Measurements from ENCODE around the gene OR2AG2.

The OR2AG2 gene

DNA sequence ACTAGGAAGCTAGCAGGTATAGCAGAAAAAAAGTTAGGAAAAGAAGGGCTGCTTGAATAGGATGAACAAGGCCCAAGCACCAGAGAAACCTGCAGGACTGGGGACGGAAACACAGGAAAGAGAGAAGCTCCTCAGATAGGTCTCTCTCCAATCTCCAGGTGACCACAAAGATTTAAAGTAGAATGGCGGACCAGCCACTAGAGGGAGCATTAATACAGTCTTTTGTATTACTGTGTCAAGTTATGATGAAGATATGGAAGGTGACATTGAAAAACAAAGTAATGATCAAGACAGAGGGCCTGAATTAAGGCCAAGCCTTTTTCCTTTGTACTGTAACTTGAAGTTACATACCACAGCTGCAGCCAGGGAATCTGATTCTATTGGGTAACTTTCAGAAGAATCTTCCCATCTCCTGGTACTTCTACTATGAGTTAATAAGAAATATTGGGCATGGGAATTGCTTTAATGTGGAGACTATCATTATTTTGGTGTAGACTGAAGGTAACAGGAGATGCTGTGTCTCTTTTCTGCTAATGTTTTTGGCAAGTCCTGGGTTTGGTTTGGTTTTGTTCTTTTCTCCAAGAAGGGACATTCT, 33.8 kb downstream of the OR2AG2 start:
- DNase-seq, result no peak

- no peak for DNase-seq
Observed at GRCh38 chr11:6736495-6737121, 35.2 kb downstream of the OR2AG2 start.

GRCh38 chr11:6735306-6735705, 36.5 kb downstream of the OR2AG2 start:
- no peak for DNase-seq

DNA sequence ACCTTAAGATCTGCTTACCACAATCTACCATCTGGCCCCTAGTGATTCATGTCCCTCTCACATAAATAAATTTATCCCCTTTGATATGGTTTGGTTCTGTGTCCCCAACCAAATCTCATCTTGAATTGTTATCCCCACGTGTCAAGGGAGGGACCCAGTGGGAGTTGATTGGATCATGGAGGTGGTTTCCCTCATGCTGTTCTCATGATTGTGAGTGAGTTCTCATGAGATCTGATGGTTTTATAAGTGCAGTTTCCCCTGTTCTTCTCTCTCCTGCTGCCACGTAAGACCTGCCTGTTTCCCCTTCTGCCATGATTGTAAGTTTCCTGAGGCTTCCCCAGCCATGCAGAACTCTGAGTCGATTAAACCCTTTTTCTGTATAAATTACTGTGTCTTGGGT, 37.2 kb downstream of the OR2AG2 start:
- DNase-seq, result no peak

DNA sequence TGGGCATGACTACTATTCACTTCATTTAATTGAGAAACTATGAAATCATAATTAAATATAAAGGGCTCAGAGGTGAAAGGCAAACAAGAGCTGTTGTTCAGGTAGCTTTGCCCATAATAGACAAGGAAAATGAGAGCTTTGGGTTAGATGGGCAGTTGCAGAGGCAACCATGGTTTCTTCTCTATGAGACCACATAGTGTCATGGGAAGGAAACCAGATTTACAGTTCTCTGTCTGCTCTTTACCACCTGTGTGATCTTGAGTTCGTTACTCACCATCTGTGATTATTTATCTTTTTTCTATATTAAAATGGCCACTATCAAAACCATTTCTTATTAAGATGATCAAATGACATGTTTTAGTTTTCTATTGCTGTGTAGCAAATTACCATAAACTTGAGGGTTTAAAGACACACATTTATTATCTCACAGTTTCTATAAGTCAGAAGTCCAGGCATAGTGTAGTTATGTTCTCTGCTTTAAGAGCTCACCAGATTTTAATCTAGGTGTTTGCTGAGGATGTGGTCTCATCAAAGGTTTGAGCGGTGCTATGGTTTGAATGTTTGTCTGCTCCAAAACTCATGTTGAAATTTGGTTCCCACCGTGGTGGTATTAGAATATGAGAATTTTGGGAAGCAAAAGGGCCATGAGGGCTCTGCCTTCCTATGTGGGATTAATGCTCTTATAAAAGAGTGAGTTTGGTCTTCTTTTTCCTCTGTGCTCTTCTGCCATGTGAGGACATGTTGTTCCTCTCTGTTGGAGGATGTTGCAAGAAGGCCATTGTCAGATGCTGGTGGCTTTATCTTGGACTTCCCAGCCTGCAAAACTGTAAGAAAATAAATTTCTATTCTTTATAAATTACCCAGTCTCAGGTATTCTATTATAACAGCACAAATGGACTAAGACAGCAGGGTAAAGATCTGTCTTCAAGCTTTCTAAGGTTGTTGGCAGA, 38.2 kb downstream of the OR2AG2 start:
- no peak for DNase-seq

GRCh38 chr11:6727971-6728760, 43.6 kb downstream of the OR2AG2 start:
- DNase-seq, result no peak

GRCh38 chr11:6725386-6725896, 46.3 kb downstream of the OR2AG2 start:
- no peak for DNase-seq

- DNase-seq, result no peak
Observed at GRCh38 chr11:6724013-6724412, 47.8 kb downstream of the OR2AG2 start.

DNA sequence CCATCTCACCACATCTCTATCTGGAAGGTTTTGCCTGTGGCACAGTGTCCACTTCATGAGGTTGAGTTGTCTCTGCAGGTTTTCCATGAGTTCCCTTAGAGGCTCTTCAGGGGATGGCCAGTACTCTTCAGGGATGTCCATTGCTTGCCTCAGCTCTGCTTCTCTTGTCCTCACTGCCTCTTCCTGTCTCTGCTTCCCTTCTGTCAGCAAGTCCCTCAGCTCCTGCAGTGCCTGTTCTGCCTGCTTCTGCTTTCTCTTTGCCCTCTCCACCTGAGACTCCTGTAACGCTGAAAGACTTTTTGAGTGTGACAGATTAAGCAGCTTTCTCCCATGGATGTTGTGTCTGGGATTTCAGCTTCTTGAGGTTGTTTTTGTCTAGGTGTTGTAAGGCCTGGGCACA, 50.4 kb downstream of the OR2AG2 start:
- DNase-seq, result no peak

GRCh38 chr11:6719576-6719975, 52.2 kb downstream of the OR2AG2 start:
- no peak for DNase-seq

DNA sequence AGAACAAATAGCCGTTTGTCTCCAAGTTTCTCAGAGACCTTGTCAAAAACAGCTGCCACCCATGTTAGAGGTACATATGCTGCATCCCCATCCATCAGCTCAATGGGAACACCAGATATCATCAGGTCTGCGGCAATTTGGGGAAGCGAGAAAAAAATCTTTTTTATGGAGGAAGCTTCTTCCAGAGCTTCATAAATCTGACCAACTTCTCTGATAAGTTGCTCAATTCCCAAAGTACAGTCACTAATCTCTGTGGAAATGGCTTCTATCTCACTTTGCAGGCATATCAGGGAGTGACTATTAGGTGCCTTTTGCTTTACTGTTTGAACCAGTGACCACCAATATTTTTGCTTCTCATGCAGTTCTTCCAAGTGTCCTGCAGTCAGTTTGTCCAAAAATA, 54.4 kb downstream of the OR2AG2 start:
- no peak for DNase-seq
